ENCODE measurements around the gene SCO2.

Gene SCO2

GRCh38 chr22:50518606-50519005 is 6.8 kb downstream of the SCO2 start:
- no peak for DNase-seq

GRCh38 chr22:50517495-50518260 is 7.7 kb downstream of the SCO2 start:
- no peak for DNase-seq

GRCh38 chr22:50516891-50517290 is 8.5 kb downstream of the SCO2 start:
- DNase-seq = no peak

GRCh38 chr22:50516068-50516467 is 9.3 kb downstream of the SCO2 start:
- no peak for DNase-seq

- no peak for DNase-seq
These were observed 12.2 kb downstream of the SCO2 start for GRCh38 chr22:50513175-50513574.

- DNase-seq = no peak
These were observed 16.5 kb downstream of the SCO2 start for GRCh38 chr22:50508897-50509296.

GRCh38 chr22:50507991-50508884 is 17.2 kb downstream of the SCO2 start, which contains the start of gene NCAPH2:
NCAPH2 (plus strand) TSS chr22:50508224; CDS start chr22:50508338, 114 bp downstream.
- DNase-seq = peak; percentile 97

- peak; percentile 93 for DNase-seq
These were observed 17.9 kb downstream of the SCO2 start, which contains the start of gene LMF2 for GRCh38 chr22:50507421-50507990. LMF2 (minus strand) TSS chr22:50507702; CDS start chr22:50507675, 27 bp downstream.

GRCh38 chr22:50506611-50507420 is 18.6 kb downstream of the SCO2 start:
- DNase-seq = no peak

GRCh38 chr22:50505776-50506610 is 19.4 kb downstream of the SCO2 start:
- DNase-seq = no peak

- no peak for DNase-seq
These were observed 20.1 kb downstream of the SCO2 start for GRCh38 chr22:50505276-50505775.

- no peak for DNase-seq
These were observed 20.8 kb downstream of the SCO2 start for GRCh38 chr22:50504369-50505211.

- no peak for DNase-seq
These were observed 21.8 kb downstream of the SCO2 start for GRCh38 chr22:50503475-50504145.

- DNase-seq = no peak
These were observed 22.5 kb downstream of the SCO2 start for GRCh38 chr22:50502628-50503474.

GRCh38 chr22:50502096-50502495 is 23.3 kb downstream of the SCO2 start:
- no peak for DNase-seq

GRCh38 chr22:50500452-50500851 is 24.9 kb downstream of the SCO2 start:
- DNase-seq = no peak

GRCh38 chr22:50498322-50498890 is 27.0 kb downstream of the SCO2 start:
- DNase-seq = peak; percentile 50

GRCh38 chr22:50497093-50497492 is 28.3 kb downstream of the SCO2 start:
- no peak for DNase-seq
